Vagina (tissue), 2 donors: ENCODE measurements around the gene BCOR.

Source experiments
- POLR2A ChIP-seq, 2 donors: fragments of 450-650 bp; IDR thresholded peaks; one replicate each; pipeline ENCODE4 v1.6.1; 2017; ENCODE audit warnings: antibody characterized with exemption in 2 of 2, mild to moderate bottlenecking in 2 of 2, moderate library complexity in 2 of 2
- POLR2AphosphoS5 ChIP-seq, 2 donors: sonication (generic); formaldehyde crosslinking; IDR thresholded peaks; one replicate each; pipeline ENCODE4 v1.9.0; 2017; ENCODE audit warnings: antibody characterized with exemption in 2 of 2, mild to moderate bottlenecking in 2 of 2, low read depth in 1 of 2; ENCODE audit not compliant: insufficient read depth in 1 of 2
- TF ChIP-seq, protein P1 (sequence below), 3 experiments: fragments of 450-650 bp in 2 of 3; fragments of 200-600 bp in 1 of 3; sonication (generic) in 1 of 3; IDR thresholded peaks; one replicate each; pipeline ENCODE4 v1.5.1; 2017 to 2019; ENCODE audit warnings: antibody characterized with exemption in 3 of 3, mild to moderate bottlenecking in 2 of 3, moderate library complexity in 2 of 3

DNA sequence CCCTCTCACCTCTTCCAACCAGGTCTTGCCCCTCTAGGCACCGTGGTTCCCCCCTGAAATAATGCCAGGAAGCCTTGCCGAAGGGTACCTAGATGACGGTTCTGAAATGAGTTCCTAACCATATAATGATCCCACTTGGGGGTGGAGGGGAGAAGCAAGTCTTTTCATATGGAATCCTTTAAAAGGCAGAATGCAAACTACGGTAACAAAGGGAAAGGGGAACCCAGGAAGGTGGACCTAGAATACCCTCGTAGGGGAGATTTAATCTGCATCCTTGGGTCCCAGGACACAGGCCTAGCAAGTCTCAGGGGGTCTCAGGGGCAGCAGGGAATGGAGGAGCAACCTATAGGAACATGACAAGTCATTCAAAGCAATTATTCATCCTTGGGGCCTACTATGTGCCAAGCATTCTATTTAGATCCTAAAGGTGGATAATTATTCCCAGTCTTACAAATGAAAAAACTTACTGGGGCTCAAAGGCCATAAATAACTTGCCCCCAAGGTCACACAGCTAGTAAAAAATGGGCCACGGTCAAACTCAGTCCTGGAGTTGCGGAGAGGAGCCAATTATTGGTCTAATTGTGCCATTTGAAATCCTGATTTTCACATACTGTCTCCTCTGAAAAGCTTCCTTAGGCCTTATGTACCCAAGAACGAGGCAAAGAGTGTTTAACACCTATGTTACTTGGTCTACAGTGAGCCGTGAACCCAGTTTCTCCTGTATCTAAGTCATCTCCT is 8.8 kb downstream of the BCOR start:
- TF ChIP-seq, protein P1, sequence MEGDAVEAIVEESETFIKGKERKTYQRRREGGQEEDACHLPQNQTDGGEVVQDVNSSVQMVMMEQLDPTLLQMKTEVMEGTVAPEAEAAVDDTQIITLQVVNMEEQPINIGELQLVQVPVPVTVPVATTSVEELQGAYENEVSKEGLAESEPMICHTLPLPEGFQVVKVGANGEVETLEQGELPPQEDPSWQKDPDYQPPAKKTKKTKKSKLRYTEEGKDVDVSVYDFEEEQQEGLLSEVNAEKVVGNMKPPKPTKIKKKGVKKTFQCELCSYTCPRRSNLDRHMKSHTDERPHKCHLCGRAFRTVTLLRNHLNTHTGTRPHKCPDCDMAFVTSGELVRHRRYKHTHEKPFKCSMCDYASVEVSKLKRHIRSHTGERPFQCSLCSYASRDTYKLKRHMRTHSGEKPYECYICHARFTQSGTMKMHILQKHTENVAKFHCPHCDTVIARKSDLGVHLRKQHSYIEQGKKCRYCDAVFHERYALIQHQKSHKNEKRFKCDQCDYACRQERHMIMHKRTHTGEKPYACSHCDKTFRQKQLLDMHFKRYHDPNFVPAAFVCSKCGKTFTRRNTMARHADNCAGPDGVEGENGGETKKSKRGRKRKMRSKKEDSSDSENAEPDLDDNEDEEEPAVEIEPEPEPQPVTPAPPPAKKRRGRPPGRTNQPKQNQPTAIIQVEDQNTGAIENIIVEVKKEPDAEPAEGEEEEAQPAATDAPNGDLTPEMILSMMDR (IDR thresholded peaks at IDR 0.05) = no peak
- TF ChIP-seq POLR2A (IDR thresholded peaks at IDR 0.05) = no peak
- TF ChIP-seq POLR2AphosphoS5 (IDR thresholded peaks at IDR 0.05; ENCODE audit: insufficient read depth in 1 of 2, low read depth in 1 of 2) = no peak
